Lower lobe of right lung (tissue), 2 donors: ENCODE measurements around the gene BAG3. TPM values are rescaled to one million over a fixed set of nuclear protein-coding genes. Genes with fewer than 3 reads are reported as not detected.
"Not testable (repeated sequence)": the region's sequence is repeated elsewhere in the genome, so short reads cannot be mapped to it uniquely, and the experiment has no call there.

Source experiments
- ATAC-seq, 2 donors: fragments of 200-7000 bp; cut with Tn5 transposase; one replicate each; pipeline ENCODE4 v1.9.1; 2020 to 2022; ENCODE audit warnings: mild to moderate bottlenecking in 2 of 2, moderate library complexity in 2 of 2
- DNase-seq: peaks from one replicate; pipeline ENCODE4 v3.0.0-alpha.2; 2020
- H3K27ac ChIP-seq: fragments of 200-600 bp; one replicate; pipeline ENCODE4 v1.8.0; 2022
- H3K27me3 ChIP-seq: fragments of 200-600 bp; one replicate; pipeline ENCODE4 v1.8.0; 2022; ENCODE audit warnings: low read depth
- H3K36me3 ChIP-seq: fragments of 200-600 bp; one replicate; pipeline ENCODE4 v1.8.0; 2022; ENCODE audit warnings: mild to moderate bottlenecking
- H3K4me1 ChIP-seq: fragments of 200-600 bp; one replicate; pipeline ENCODE4 v1.8.0; 2022
- H3K4me3 ChIP-seq: fragments of 200-600 bp; one replicate; pipeline ENCODE4 v1.8.0; 2022; ENCODE audit warnings: mild to moderate bottlenecking
- H3K9me3 ChIP-seq: fragments of 200-600 bp; one replicate; pipeline ENCODE4 v1.8.0; 2022
- CTCF ChIP-seq: fragments of 200-600 bp; IDR thresholded peaks from one replicate; pipeline ENCODE4 v1.8.0; 2022; ENCODE audit warnings: antibody characterized with exemption, mild to moderate bottlenecking
- intact Hi-C: fragments of 100-400 bp; cut with DNase I; formaldehyde crosslinking; loops from one replicate; pipeline ENCODE4 v1.11.0; 2022
- total RNA-seq: library from RNA; stranded (reverse); fragmentation: NEBNext Ultra II Directional; extraction: Animal tissue kit (Norgen Biotek cat#: 25700); gene quantifications from one replicate; pipeline ENCODE4 v1.2.1, GENCODE V29; 2021
- donor health status: DM: no; HTN: yes; CAD: no; lungs with severe emphysema.

The BAG3 gene
- total RNA-seq, 1 donor from 2014 or later, result 30.2 TPM

- intact Hi-C loops, result no loop called here
Observed at GRCh38 chr10:119655566-119656001, 4.4 kb downstream of the BAG3 start.

GRCh38 chr10:119656760-119657159 lies 5.6 kb downstream of the BAG3 start:
- Histone ChIP-seq H3K27ac (no peak overlapping the region), H3K9me3 (no peaks in the 10 kb centered on the region), H3K4me3 (no peak overlapping the region), H3K4me1 (peaks cover 73% of the 10 kb centered on the region), H3K27me3 (no peaks in the 10 kb centered on the region), H3K36me3 (peaks cover 14% of the 10 kb centered on the region)
- no peak for ATAC-seq
- DNase-seq, result no peak
- TF ChIP-seq CTCF, result no peak
- intact Hi-C loops, result no loop called here

More at GRCh38 chr10:119655566-119656001, 4.4 kb downstream of the BAG3 start:
- Histone ChIP-seq H3K27ac (peak overlapping the region; percentile 68), H3K27me3 (no peaks in the 10 kb centered on the region), H3K36me3 (peaks cover 14% of the 10 kb centered on the region), H3K9me3 (no peaks in the 10 kb centered on the region), H3K4me1 (peaks cover 73% of the 10 kb centered on the region), H3K4me3 (peak overlapping the region; percentile 26)
- TF ChIP-seq CTCF, result no peak
- ATAC-seq, result no peak
- no peak for DNase-seq

- Histone ChIP-seq H3K36me3 (peaks cover 14% of the 10 kb centered on the region), H3K9me3 (no peaks in the 10 kb centered on the region), H3K4me3 (no peak overlapping the region), H3K4me1 (peaks cover 79% of the 10 kb centered on the region), H3K27me3 (no peaks in the 10 kb centered on the region), H3K27ac (peak overlapping the region; percentile 70)
- intact Hi-C loops, result no loop called here
- DNase-seq, result no peak
- no peak for TF ChIP-seq CTCF
- ATAC-seq, result no peak
Observed at GRCh38 chr10:119657725-119658124, 6.5 kb downstream of the BAG3 start.

GRCh38 chr10:119658274-119658673 lies 7.1 kb downstream of the BAG3 start:
- ATAC-seq, result peak; percentile 92 to 93
- H3K27ac ChIP-seq, result peak overlapping the region; percentile 70
- intact Hi-C loops, result no loop called here
- no peaks in the 10 kb centered on the region for H3K27me3 ChIP-seq
- H3K4me3 ChIP-seq, result no peak overlapping the region
- no peak for TF ChIP-seq CTCF
- peaks cover 79% of the 10 kb centered on the region for H3K4me1 ChIP-seq
- DNase-seq, result peak; percentile 83
- H3K9me3 ChIP-seq, result no peaks in the 10 kb centered on the region
- H3K36me3 ChIP-seq, result peaks cover 14% of the 10 kb centered on the region

GRCh38 chr10:119659951-119660350 lies 8.8 kb downstream of the BAG3 start:
- no peak for DNase-seq
- Histone ChIP-seq H3K27ac (no peak overlapping the region), H3K36me3 (peaks cover 14% of the 10 kb centered on the region), H3K4me3 (no peak overlapping the region), H3K9me3 (no peaks in the 10 kb centered on the region), H3K4me1 (peaks cover 77% of the 10 kb centered on the region), H3K27me3 (no peaks in the 10 kb centered on the region)
- intact Hi-C loops, result no loop called here
- ATAC-seq, result no peak
- no peak for TF ChIP-seq CTCF

- H3K9me3 ChIP-seq, H3K36me3 ChIP-seq, H3K27me3 ChIP-seq, DNase-seq, intact Hi-C loops, H3K27ac ChIP-seq, H3K4me3 ChIP-seq: not testable (repeated sequence)
- peaks cover 74% of the 10 kb centered on the region for H3K4me1 ChIP-seq
- ATAC-seq, result peak; percentile 22 to 46
Observed at GRCh38 chr10:119662076-119662605, 11.0 kb downstream of the BAG3 start.
